T-helper 1 cell (primary cell): Measurements from ENCODE around the gene PTPN14.
A peak's percentile ranks its signal among the peaks of the same experiment; 100 is the strongest.

ENCODE experiments used
- DNase-seq, 5 donors: peaks; one replicate each; pipeline ENCODE4 v3.0.0-alpha.2; 2012 to 2020

The PTPN14 gene

GRCh38 chr1:214386747-214387146, 164.7 kb downstream of the PTPN14 start:
- peak in 1 of 5 donors; percentile 58 for DNase-seq

GRCh38 chr1:214386333-214386732, 165.1 kb downstream of the PTPN14 start:
- no peak for DNase-seq

GRCh38 chr1:214385428-214385827, 166.0 kb downstream of the PTPN14 start:
- no peak for DNase-seq

- DNase-seq = no peak
Observed at GRCh38 chr1:214384373-214385079, 166.9 kb downstream of the PTPN14 start.

GRCh38 chr1:214383381-214384372, 167.7 kb downstream of the PTPN14 start:
- DNase-seq = no peak

GRCh38 chr1:214380986-214381695, 170.3 kb downstream of the PTPN14 start:
- no peak for DNase-seq

- no peak for DNase-seq
Observed at GRCh38 chr1:214380396-214380795, 171.0 kb downstream of the PTPN14 start.

- DNase-seq = no peak
Observed at GRCh38 chr1:214379236-214379970, 172.0 kb downstream of the PTPN14 start.

GRCh38 chr1:214378492-214378891, 172.9 kb downstream of the PTPN14 start:
- DNase-seq = no peak

GRCh38 chr1:214377886-214378285, 173.5 kb downstream of the PTPN14 start:
- no peak for DNase-seq

GRCh38 chr1:214377485-214377884, 173.9 kb downstream of the PTPN14 start:
- DNase-seq = no peak

- no peak for DNase-seq
Observed at GRCh38 chr1:214372092-214372491, 179.3 kb downstream of the PTPN14 start.

GRCh38 chr1:214370615-214371014, 180.8 kb downstream of the PTPN14 start:
- DNase-seq = no peak

GRCh38 chr1:214369364-214369763, 182.0 kb downstream of the PTPN14 start:
- no peak for DNase-seq

GRCh38 chr1:214367841-214368240, 183.6 kb downstream of the PTPN14 start:
- no peak for DNase-seq

GRCh38 chr1:214364786-214365295, 186.6 kb downstream of the PTPN14 start:
- DNase-seq = no peak

- no peak for DNase-seq
Observed at GRCh38 chr1:214364386-214364785, 187.0 kb downstream of the PTPN14 start.

- no peak for DNase-seq
Observed at GRCh38 chr1:214363386-214363785, 188.0 kb downstream of the PTPN14 start.

GRCh38 chr1:214362188-214362882, 189.1 kb downstream of the PTPN14 start:
- no peak for DNase-seq

- DNase-seq = no peak
Observed at GRCh38 chr1:214361636-214362035, 189.8 kb downstream of the PTPN14 start.

GRCh38 chr1:214360525-214361164, 190.8 kb downstream of the PTPN14 start:
- DNase-seq = no peak
